HepG2 (cell line): Measurements from ENCODE around the gene EXOC3L4. TPM values are rescaled to one million over a fixed set of nuclear protein-coding genes. Genes with fewer than 3 reads are reported as not detected.

Experiments
- ASH2L ChIP-seq: fragments of 300-600, 200-600 bp; sonication (generic); IDR thresholded peaks from 2 replicates; pipeline ENCODE4 v1.7.0; 2017; ENCODE audit warnings: low read depth, mild to moderate bottlenecking, moderate library complexity, mixed read lengths, low read length; ENCODE audit not compliant: insufficient read length
- BRCA1 ChIP-seq: sonication (generic); formaldehyde crosslinking; IDR thresholded peaks from 2 replicates; pipeline ENCODE4 v1.4.0; 2020; ENCODE audit warnings: missing genetic modification reagents
- BRF2 ChIP-seq: sonication (generic); formaldehyde crosslinking; IDR thresholded peaks from 2 replicates; pipeline ENCODE4 v1.8.1; 2022; ENCODE audit warnings: mild to moderate bottlenecking, missing genetic modification reagents
- CHD2 ChIP-seq: IDR thresholded peaks from 2 replicates; pipeline ENCODE4 v1.6.1; 2011; ENCODE audit warnings: low read depth, low read length, improper control_type of control experiment
- GATAD2A ChIP-seq: IDR thresholded peaks from 2 replicates; pipeline ENCODE4 v1.6.1; 2016
- KDM3A ChIP-seq: IDR thresholded peaks from 2 replicates; pipeline ENCODE4 v1.6.1; 2018; ENCODE audit warnings: low read depth, missing compliant biosample characterization
- MBD4 ChIP-seq: IDR thresholded peaks from 2 replicates; pipeline ENCODE4 v1.6.1; 2012; ENCODE audit warnings: low read length, inconsistent platforms, borderline replicate concordance
- MZF1 ChIP-seq: sonication (generic); formaldehyde crosslinking; IDR thresholded peaks from 2 replicates; pipeline ENCODE4 v1.8.1; 2023; ENCODE audit warnings: mild to moderate bottlenecking, missing genetic modification reagents, borderline replicate concordance
- PAF1 ChIP-seq: IDR thresholded peaks from 2 replicates; pipeline ENCODE4 v1.6.1; 2016; ENCODE audit warnings: missing genetic modification reagents, missing compliant biosample characterization
- REL ChIP-seq: sonication (generic); formaldehyde crosslinking; conservative IDR thresholded peaks from 2 replicates; pipeline ENCODE4 v1.8.0; 2022; ENCODE audit warnings: mild to moderate bottlenecking, missing genetic modification reagents, moderate library complexity
- SATB2 ChIP-seq: sonication (generic); formaldehyde crosslinking; IDR thresholded peaks from 2 replicates; pipeline ENCODE4 v1.5.0; 2020; ENCODE audit warnings: missing genetic modification reagents
- SNRNP70 ChIP-seq: fragments of 200-400 bp; formaldehyde crosslinking; IDR thresholded peaks from 2 replicates; pipeline ENCODE4 v1.6.1; 2017; ENCODE audit warnings: mild to moderate bottlenecking, low read depth, low read length, moderate library complexity
- TFAP4 ChIP-seq: sonication (generic); IDR thresholded peaks from 2 replicates; pipeline ENCODE4 v1.6.1; 2016; ENCODE audit warnings: low read depth, borderline replicate concordance
- YEATS4 ChIP-seq: sonication (generic); formaldehyde crosslinking; IDR thresholded peaks from 2 replicates; pipeline ENCODE4 v1.4.0; 2020; ENCODE audit warnings: missing genetic modification reagents, borderline replicate concordance
- ZFP90 ChIP-seq: sonication (generic); formaldehyde crosslinking; IDR thresholded peaks from 2 replicates; pipeline ENCODE4 v1.8.0; 2022; ENCODE audit warnings: missing genetic modification reagents, mild to moderate bottlenecking, inconsistent platforms, borderline replicate concordance
- ZMAT5 ChIP-seq: sonication (generic); formaldehyde crosslinking; IDR thresholded peaks from 2 replicates; pipeline ENCODE4 v1.5.0; 2020; ENCODE audit warnings: mild to moderate bottlenecking, low read depth, missing genetic modification reagents, borderline replicate concordance
- ZMYM4 ChIP-seq: sonication (generic); formaldehyde crosslinking; IDR thresholded peaks from 2 replicates; pipeline ENCODE4 v1.8.1; 2023; ENCODE audit warnings: mild to moderate bottlenecking, missing genetic modification reagents
- ZNF136 ChIP-seq: sonication (generic); formaldehyde crosslinking; IDR thresholded peaks from 2 replicates; pipeline ENCODE4 v1.8.1; 2022; ENCODE audit warnings: low read depth, mild to moderate bottlenecking, moderate library complexity, missing genetic modification reagents
- ZNF33B ChIP-seq: sonication (generic); formaldehyde crosslinking; IDR thresholded peaks from 2 replicates; pipeline ENCODE4 v1.5.1; 2020; ENCODE audit warnings: mild to moderate bottlenecking, missing genetic modification reagents
- ZNF383 ChIP-seq: sonication (generic); formaldehyde crosslinking; IDR thresholded peaks from 2 replicates; pipeline ENCODE4 v1.4.0; 2020; ENCODE audit warnings: missing genetic modification reagents, mild to moderate bottlenecking, borderline replicate concordance
- ZNF589 ChIP-seq: sonication (generic); formaldehyde crosslinking; conservative IDR thresholded peaks from 2 replicates; pipeline ENCODE4 v1.8.0; 2022; ENCODE audit warnings: mild to moderate bottlenecking, moderate library complexity, missing genetic modification reagents
- ZNF652 ChIP-seq: IDR thresholded peaks from 2 replicates; pipeline ENCODE4 v1.6.1; 2016; ENCODE audit warnings: low read depth, borderline replicate concordance
- ZNF724P ChIP-seq: sonication (generic); formaldehyde crosslinking; IDR thresholded peaks from 2 replicates; pipeline ENCODE4 v1.8.0; 2022; ENCODE audit warnings: missing genetic modification reagents, borderline replicate concordance
- ZNF788 ChIP-seq: sonication (generic); formaldehyde crosslinking; IDR thresholded peaks from 2 replicates; pipeline ENCODE4 v1.5.0; 2020; ENCODE audit warnings: mild to moderate bottlenecking, missing genetic modification reagents, borderline replicate concordance
- polyA plus RNA-seq, 8 experiments: library from polyadenylated mRNA; depleted of rRNA in 3 of 8; stranded (reverse) in 7 of 8; unstranded in 1 of 8; fragments of >200 nt; fragmentation: Illumina TruSeq in 4 of 8; extraction: Trizol in 4 of 8; gene quantifications; 2 replicates each; pipeline versions ENCODE4 v1.2.1 to v1.2.3, GENCODE V29; 2011 to 2016; ENCODE audit warnings: low read depth in 4 of 8, missing spikeins in 1 of 8, mixed read lengths in 1 of 8; ENCODE audit not compliant: insufficient read depth in 1 of 8
- total RNA-seq, 5 experiments: library from RNA; depleted of rRNA; stranded (reverse); fragments of >200 nt; fragmentation: Illumina TruSeq; extraction: Trizol; gene quantifications; 2 replicates each; pipeline ENCODE4 v1.2.3, GENCODE V29; 2016; ENCODE audit warnings: low read depth in 1 of 5
- TF ChIP-seq, protein P1 (sequence below): sonication (generic); formaldehyde crosslinking; IDR thresholded peaks from 2 replicates; pipeline ENCODE4 v1.5.1; 2020; ENCODE audit warnings: missing genetic modification reagents, mild to moderate bottlenecking, borderline replicate concordance
- TF ChIP-seq, protein P2 (sequence below): sonication (generic); formaldehyde crosslinking; IDR thresholded peaks from 2 replicates; pipeline ENCODE4 v1.5.0; 2020; ENCODE audit warnings: missing genetic modification reagents, mild to moderate bottlenecking, borderline replicate concordance

EXOC3L4 gene
- total and polyA plus RNA-seq, 2 of the 13 experiments (the other 11 are each of a cell fraction or from before 2014, with no cell fraction given), result 11.8 to 27.0 TPM

DNA sequence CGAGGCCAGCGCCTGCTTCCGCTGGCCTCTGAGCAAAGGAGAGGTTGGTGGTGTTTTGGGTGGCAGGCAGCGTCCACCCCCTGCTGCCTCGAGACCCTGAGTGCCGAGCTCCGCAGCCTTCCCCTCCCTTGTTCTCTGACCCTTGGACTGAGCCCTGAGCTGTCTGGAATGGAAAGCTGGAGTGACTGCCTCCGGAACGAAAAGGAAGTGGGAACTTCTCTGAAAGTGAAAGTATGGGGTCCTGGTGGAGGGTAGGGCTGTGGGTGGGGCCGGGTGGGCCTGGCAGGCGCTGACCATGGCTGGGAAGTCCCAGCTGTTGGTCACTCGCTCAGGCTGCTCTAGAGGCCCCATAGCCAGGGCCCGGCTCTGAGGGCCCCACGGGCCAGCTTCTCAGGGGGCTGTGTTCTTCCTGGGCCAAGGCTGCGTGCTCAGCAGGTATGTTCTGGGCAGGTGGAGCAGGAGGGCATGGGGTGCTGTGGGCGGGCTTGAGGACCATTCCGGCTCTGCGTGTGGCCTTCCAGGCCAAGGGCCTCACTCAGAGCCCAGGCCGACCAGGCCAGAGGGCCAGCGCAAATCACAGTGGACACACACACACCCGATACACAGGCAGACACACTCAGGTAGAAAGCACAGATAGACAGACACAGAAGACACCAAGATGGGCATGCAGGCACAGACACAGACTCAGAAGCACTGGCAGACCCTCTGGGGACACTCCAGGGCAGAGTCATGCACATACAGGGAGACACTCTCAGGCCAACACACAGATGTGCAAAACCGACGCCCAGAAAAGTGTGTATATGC, at the start of gene EXOC3L4 (continued):
- TF ChIP-seq ASH2L (no peak), CHD2 (no peak), ZNF33B (CRISPR knock-in tag) (no peak), ZMYM4 (CRISPR knock-in tag) (0 out of 2 replicates have a peak, but pooled peaks have one; percentile 15), MZF1 (CRISPR knock-in tag) (no peak), ZNF383 (CRISPR knock-in tag) (no peak), ZMAT5 (CRISPR knock-in tag) (no peak), SATB2 (no peak), BRF2 (CRISPR knock-in tag) (0 out of 2 replicates have a peak, but pooled peaks have one; percentile 25), MBD4 (no peak), ZNF136 (CRISPR knock-in tag) (no peak), ZNF652 (CRISPR knock-in tag) (no peak), KDM3A (CRISPR knock-in tag) (no peak), GATAD2A (CRISPR knock-in tag) (peak; percentile 41), ZNF589 (CRISPR knock-in tag) (no peak), ZNF724P (CRISPR knock-in tag) (no peak), TFAP4 (peak; percentile 84), BRCA1 (CRISPR knock-in tag) (no peak; the same call in 1 of the 2 replicates), PAF1 (no peak), ZFP90 (no peak), YEATS4 (CRISPR knock-in tag) (peak; percentile 57; the same call in 1 of the 2 replicates), SNRNP70 (no peak), ZNF788 (no peak), REL (no peak)
- TF ChIP-seq, protein P1, sequence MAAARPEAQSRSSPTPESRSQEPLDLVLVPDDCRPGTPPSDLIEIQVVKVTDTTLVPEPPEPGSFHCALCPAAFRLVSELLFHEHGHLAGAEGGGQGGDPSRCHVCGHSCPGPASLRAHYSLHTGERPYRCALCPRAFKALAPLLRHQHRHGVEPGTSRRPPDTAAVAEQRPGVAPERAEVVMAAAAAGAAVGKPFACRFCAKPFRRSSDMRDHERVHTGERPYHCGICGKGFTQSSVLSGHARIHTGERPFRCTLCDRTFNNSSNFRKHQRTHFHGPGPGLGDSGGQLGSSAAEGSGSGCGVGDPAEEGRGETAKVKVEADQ (CRISPR knock-in tag), result peak; percentile 84; the same call in 1 of the 2 replicates
- TF ChIP-seq, protein P2, sequence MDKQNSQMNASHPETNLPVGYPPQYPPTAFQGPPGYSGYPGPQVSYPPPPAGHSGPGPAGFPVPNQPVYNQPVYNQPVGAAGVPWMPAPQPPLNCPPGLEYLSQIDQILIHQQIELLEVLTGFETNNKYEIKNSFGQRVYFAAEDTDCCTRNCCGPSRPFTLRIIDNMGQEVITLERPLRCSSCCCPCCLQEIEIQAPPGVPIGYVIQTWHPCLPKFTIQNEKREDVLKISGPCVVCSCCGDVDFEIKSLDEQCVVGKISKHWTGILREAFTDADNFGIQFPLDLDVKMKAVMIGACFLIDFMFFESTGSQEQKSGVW (CRISPR knock-in tag), result no peak
